HG02678 (cell line): ENCODE data around the gene SIRT5.
A peak's percentile ranks its signal among the peaks of the same experiment; 100 is the strongest.

Experiments used
- ATAC-seq: cut with Tn5 transposase; IDR thresholded peaks from one replicate; pipeline ENCODE4 v1.9.1; 2021; ENCODE audit warnings: mild to moderate bottlenecking, moderate library complexity; ENCODE audit not compliant: unreplicated experiment

Gene SIRT5

DNA sequence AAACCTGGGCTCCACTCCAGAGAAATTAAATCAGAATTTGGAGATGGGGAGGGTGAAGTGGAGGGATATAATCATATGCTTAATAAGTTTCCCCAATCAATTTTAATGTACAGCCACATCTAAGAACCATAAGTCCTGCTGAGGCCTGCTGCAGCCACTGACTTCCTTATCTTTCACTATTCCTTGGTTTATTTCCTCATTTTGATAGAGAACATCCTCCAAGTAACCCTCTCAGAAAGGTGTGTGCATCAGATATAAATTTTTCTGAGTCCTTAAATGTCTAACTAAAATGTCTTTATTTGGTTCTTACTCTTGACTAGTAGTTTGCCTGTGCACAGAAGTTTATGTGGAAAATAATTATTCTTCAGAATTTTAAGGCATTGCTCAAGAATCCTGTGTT, 23.7 kb upstream of the SIRT5 start:
- no peak for ATAC-seq

DNA sequence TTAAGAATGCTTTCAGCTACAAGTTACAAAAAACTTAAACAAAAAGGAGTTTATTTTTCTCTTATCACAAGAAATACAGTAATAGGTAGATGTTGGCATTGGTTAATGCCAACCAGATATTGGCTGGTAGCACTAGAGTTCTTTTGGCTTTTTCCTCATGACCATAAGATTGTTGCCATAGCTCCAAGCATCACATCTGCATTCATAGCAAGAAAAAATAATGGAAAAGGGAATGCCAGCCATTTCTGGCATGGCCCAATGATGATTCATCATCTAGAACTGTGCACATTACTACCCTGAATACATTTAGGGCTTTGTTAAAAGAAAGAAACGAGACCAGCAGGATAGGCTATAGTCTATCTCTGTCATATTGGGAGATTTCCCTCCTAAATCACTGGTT, 20.8 kb upstream of the SIRT5 start:
- ATAC-seq: no peak

DNA sequence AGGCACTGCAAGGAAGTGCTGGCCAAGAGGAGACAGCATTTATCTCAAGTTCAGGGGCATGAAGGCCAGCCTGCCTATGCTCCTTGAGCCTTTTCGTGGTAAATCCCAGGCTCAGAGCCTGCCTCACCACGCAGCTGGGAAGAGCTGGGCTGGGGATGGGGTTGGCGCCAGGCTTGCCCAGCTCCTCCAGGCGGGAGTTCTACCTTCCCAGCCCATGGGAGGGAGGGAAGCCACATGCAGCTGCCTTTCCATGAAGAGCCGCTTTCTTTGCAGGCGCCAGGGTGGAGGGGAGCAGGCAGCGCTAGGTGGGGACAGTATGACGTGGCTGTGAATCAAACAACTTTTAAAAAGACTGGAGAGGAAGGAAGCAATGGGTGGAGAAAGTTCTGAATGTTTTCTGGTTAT, 19.5 kb upstream of the SIRT5 start:
- no peak for ATAC-seq

DNA sequence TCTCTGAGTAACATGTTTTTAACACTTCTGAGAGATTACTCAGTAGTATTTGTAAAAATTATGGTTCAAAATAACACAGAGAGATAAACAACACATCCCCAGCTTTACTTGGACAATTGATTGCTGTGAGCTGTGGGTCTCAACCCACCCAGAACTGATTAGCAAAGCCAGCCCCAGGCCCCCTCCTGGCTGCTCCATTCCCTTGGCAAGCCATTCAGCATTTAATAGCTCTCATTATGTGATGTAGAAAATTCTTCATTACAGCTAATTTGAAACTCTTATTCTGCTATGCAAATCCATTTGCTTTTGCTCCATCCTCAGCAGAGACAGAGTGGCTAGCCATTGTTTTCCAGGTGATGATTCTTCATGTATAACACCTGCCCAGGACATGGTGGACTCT, 16.6 kb upstream of the SIRT5 start:
- no peak for ATAC-seq

DNA sequence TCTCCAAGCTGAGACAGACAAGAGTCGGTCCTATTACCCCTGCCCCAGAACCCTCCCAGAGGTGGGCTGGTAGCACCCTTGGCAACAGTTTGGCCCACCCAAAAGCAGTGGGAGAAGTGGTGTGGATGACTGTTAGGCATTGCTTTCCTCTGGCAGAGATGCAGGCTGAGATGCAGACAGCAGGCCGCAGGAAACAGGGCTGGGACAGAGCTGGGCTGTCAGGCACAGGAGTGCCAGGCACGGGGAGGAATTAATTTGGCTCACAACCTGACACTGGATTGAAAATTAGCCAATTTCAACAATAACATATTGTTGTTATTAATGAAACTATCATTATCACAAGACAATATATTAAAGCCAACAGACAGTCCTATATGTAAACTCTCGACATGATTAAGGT, 15.7 kb upstream of the SIRT5 start:
- ATAC-seq: no peak

DNA sequence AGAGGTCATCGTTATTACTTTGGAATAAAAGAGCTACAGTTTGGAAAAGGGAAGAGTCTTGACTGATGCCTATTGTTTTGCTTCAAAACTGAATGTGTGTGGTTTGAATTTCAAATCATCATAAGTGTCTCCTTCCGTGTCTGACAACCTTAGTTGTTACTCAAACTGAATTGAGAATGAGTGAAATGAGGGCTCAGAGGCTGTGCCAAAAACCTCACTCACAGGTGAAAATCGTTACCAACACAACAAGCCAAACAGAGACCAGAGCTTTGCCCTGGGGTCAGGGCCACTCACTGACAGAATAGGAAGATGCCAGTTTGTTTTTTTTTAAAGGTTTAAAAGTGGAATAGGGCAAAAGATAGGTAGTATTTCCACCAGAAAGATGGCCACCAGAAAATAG, 15.2 kb upstream of the SIRT5 start:
- no peak for ATAC-seq

DNA sequence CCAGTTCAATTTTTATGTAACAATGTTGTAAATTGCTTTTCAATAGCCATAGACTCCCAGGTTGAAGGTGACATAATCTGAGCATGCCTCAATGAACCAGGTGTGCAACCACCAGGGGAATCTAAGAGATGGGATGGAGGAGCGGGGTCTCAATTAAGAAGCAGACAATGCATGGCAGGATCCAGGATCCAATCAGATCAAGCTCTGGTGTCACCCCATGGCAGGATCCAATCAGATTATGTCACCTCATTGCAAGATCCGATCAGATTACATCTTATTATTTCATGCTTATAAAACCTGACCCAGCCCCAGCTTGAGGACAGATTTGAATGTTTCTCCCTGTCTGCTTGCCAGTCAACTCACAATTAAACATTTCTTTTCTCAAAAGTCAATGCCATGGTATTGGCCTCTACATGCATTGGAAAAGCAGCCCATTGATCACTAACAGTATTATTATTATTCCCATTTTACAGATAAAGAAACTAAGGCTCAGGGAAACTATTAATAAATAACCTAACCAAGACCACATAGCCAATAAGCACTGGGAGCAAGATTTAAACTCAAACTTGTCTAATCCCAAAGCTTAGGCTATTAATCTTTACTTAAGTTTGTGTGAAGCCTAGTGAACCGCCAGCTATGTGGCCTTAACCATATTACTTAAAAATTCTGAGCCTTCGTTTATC, 14.3 kb upstream of the SIRT5 start:
- ATAC-seq: no peak

DNA sequence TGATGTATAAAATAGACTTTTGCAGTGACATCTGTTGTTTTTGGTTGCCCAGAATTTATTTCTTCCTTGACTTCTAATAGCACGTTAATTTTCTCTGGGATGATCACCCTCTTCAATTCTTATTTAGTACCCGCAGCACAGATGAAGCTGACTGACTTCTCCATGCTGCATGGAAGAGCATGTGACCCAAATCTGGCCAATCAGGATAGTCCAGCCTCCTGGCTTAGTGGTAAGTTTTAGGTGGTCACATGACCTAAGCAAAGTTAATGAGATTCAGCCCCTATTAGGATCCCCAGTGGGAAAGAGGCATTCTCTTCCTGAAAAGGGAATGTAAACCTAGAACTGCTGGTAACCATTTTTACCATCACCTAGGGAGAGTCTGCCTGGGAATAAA, 13.8 kb upstream of the SIRT5 start:
- ATAC-seq: no peak

DNA sequence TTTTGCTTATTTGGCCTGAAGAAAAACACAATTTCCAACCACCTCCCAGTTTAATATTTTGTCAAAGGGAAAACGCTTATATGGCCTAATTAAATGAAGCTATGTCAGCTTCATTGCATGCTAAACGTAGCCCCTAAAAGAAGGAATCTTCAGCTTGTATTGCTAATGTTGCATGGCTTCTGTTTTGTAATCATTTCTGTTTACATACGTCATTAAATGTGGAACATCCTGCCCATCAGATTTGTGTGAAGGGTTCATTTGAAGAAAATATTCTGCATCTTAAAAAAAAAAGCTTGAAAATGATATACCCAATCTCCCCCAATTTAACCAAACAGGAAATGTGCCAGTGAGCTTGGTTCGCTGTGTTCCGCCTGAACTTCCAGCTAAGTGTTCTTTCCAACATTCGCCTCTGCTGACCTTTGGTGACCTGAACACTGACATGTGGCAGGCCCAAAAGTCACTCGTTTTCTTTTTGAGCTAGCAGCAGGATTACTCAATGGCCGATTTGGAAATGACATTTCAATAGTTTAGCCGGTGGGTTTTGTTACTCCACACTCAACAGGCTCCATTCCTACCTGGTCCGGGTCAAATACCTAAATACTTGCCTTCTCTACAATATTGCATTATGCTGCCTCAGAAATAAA, 12.7 kb upstream of the SIRT5 start:
- no peak for ATAC-seq

DNA sequence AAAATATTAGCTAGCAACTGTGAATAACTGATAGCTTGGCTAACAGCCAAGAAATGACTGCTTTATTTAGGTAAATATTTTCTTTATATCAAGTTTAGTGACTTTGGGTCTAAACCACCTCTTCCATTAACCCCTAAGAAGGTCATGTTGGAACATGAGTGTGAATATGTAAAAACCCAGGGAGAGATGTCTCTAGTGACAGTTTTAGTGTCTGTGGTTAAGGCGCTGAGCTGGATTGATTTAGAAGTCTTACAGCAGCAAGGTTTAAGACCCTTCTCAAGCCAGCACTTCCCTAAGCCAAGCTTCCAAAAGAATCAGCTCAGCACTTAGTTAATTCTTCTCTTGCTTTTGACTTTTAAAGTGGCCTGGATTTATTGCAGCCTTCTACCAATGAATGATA, 11.4 kb upstream of the SIRT5 start:
- no peak for ATAC-seq

DNA sequence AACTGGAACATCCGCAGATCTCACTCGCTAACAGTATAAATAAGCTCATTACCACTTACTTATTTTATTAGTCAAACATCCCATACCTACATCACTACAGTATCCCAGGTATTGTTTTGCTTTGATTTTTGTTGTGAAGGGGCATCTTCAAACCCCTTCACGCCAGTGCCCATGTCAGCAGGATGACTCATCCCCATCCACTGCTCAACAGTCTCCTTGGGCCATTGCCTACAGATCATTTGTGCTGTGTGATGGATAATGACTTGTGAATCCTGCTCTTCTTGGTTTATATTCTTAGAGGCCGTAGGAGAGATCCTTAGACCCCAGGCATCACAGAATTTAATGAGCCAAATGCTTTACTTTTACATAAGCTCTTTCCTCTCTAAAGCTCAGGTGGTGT, 8.5 kb upstream of the SIRT5 start:
- ATAC-seq: no peak

DNA sequence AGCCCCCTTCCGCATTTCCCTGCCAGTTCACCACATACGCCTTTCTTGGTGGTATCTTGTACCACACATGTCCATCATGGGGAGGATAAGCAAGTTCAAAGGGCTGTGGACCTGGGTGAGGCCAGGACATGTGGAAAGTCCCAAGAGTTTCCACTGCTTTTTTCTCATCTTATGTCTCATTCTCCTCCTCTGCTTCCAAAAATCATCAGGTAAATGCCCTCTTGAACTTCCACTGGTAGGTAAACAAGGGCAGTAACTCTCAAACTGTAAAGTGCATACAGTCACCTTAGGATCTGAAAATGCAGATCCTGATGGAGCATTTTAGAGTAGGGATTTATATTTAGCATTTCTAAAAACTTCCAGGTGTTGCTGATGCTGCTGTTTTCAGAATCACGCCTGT, 7.9 kb upstream of the SIRT5 start:
- ATAC-seq: no peak

DNA sequence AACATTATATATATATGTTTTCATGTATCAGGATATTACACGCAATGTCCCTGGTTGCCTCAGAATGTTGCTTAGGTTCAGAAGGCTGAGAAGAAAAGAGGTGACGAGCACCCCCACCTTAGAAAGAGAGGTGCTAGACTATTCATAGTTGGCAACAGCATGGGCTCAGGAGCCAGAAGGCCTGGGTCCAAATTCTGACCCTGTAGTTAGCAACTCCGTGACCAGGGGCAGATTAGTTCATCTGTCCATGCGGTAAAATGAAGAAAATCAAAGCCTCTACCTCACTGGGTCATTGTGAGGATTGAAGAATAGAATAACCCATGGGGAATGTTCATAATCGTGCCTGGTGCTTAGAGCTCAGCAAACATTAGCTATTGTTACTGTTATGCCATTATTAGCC, 5.4 kb upstream of the SIRT5 start:
- ATAC-seq: no peak

DNA sequence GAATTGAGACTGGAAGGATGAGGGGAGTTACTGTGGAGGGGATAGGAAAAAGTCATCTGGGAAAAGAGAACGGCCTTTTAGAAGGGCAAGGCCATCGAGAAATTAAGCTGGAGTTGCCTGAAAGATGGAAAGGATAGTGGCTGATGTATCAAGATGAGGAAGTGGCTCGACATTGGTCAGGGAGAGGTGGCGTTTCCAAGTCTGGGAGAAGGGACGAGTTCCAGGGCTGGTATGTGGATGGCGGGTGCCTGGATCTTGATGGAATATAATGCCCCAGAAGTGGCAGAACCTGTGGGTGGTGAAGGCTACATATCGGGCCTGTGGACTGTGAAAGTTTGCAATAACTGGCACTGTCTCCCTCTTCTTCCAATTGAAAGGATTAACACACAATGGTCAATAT, 2.2 kb upstream of the SIRT5 start:
- ATAC-seq: no peak

DNA sequence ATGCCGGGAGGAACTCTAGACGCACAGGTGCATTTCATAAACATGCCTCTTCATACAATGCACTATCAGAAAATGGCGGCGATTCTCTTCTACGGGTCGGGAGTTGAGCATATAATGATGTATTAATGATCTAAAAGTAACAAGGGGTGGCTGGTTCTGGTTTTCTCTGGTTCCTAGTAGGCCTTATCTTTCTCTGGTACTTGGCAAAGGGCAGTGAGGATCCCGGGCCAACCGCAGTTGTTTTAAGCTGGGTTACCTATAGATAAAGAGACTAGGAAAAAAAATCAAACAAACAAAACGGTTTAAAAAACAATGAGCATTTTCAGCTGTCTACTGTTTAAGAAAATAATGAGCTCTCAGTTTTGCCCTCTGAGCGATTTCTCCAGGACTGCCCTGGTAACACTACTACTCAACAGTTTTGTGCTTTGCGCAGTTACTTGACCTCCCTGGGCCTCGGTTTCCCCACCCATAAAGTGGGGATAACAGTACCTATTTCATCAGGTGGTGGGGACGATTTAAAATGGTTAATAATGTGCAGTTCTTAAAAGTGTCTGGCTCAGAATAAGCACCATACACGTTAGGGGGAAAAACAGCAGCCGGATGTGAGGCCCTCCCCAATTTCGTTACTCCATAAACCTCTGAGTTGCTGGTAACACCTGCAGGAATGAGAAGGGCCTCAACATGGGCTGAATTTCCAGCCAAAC, 1.3 kb upstream of the SIRT5 start:
- ATAC-seq: no peak

DNA sequence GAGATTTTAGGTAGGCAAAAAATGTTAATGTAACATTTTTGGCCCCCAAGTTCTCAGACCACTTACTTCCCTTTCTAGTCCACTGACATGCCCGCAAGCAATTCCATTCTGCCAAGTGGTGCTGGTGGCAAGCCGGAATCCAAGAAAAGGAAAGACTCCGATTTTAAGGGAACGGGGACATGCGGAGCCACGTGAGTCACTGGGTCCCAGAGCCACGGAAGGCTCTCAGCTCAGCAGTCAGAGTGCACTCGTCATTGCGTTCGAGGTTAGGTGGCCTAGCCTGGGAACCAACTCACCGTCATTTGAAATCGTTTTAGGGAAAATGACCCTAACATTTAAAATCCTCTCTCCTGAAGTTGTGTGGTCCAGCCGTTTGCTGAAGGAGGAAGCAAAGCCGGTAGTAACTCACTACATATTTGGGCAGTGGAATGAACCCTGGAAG, 711 bp upstream of the SIRT5 start:
- no peak for ATAC-seq

DNA sequence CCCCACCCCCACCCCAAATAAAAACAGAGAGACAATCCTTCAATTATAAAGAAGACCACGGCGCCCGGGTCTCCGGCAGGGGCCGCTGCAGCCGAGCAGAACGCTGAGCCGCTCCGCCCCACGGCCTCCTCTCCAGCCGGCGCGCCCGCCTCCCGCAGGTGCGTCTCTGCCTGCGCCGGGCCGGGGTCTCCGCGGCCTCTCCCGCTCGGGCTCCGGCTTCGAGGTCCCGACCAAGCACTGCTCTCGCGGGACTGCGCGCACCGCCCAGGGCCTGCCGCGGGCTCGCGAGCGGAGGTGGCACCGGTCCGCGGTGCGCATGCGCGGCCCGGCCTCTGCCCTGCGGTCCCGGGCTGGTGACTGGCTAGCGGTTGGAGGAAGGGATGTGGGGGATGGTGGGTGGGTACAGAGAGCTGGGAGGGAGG, 241 bp upstream of the SIRT5 start:
- peak; percentile 83 for ATAC-seq

DNA sequence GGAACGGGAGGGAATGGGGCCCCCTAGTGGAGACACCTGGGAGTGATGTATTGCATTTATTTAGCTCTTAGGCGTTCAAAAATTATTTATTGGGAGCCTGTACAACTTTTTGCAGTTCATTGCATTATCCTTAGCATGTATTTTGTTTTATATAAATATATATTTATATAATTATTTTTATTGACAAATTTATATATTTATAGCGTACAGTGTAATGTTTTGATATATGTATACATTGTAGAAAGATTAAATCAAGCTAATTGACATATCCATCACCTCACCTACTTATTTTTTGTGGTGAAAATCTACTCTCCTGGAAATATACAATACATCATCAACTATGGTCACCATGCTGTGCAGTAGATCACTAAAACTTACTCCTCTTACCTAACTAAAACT, 975 bp downstream of the SIRT5 start:
- no peak for ATAC-seq

DNA sequence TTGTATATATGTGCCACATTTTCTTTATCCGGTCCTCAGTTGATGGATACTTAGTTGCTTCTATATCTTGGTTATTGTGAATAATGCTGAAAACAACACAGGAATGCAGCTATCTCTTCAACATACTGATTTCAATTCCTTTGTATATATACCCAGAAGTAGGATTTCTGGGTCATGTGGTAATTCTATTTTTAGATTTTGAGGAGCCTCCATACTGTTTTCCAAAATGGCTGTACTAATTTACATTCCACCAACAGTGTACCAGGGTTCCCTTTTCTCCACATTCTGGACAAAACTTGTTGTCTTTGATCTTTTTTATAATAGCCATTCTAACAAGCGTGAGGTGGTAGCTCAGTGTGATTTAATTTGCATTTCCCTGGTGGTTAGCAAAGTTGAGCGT, 1.6 kb downstream of the SIRT5 start:
- ATAC-seq: no peak

DNA sequence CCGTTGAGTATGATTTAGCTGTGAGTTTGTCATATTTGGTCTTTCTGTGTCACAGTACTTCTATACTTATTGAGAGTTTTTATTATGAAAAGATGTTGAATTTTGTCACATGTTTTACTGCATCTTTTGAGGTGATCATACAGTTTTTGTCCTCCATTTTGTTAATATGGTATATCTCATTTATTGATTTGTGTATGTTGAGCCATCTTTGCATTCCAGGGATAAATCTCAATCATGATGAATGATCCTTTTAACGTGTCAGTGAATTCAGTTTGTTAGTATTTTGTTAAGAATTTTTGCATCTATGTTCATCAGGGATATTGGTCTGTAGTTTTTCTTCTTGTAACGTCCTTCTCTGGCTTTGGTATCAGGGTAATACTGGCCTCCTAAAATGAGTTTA, 3.5 kb downstream of the SIRT5 start:
- ATAC-seq: no peak

DNA sequence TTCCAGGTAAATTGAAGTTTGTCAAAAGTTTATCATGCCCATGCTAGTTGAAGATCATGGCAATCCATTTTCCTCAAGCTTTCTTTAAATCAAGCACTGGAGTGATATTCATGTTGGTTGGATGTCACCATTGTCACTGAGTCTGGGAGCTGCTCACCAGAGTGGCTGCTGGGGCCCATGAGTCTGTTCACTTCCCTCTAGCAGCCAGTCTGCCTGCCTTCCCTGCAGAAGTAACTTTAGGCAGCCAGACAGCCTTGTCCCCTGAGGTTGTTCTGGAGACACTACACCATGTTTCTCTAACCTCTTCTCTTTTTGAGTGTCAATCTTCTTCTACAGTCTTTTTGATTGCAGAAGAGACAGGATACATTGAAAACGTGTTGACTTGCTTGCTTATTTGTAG, 5.5 kb downstream of the SIRT5 start:
- no peak for ATAC-seq

DNA sequence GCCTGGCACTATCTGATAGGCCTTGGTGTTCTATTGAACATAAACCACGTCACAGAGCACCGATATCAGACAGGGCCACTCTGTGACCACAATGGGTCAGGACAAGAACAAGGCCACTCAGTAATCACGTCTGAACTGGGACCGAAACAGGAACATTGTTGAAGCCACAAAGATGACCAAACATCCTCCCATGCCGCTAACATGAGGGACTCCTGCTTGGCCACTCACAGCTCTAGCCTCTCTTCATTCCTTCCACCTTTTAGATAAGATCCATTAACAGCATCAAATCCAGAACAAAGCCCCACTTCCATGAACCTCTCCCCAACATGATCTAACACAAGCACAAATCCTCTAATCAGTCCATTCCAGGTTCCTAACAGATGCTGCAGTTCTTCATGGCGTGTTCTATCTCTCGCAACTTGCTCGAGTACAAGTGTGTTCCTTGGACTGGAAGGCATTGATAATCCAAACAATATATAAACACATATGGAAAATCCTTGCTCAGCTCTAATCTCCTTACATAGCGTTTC, 7.4 kb downstream of the SIRT5 start:
- no peak for ATAC-seq
